ENCODE data around the gene YIF1A.

DNA sequence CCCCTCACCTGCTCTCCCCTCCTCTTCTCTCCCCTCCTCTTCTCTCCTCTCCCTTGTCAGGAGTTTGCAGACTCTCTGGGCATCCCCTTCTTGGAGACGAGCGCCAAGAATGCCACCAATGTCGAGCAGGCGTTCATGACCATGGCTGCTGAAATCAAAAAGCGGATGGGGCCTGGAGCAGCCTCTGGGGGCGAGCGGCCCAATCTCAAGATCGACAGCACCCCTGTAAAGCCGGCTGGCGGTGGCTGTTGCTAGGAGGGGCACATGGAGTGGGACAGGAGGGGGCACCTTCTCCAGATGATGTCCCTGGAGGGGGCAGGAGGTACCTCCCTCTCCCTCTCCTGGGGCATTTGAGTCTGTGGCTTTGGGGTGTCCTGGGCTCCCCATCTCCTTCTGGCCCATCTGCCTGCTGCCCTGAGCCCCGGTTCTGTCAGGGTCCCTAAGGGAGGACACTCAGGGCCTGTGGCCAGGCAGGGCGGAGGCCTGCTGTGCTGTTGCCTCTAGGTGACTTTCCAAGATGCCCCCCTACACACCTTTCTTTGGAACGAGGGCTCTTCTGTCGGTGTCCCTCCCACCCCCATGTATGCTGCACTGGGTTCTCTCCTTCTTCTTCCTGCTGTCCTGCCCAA is 12.8 kb downstream of the YIF1A start:
- no peak for TF ChIP-seq CTCF (IDR thresholded peaks at IDR 0.05; ENCODE audit: extremely low read depth in 1 of 2, insufficient read depth in 1 of 2, low read depth in 1 of 2, low read length in 2 of 2)
- no peak for TF ChIP-seq POLR2AphosphoS5 (IDR thresholded peaks at IDR 0.05; ENCODE audit: insufficient read depth, low read depth, low read length)
